Fibroblast of the conjunctiva (primary cell): ENCODE data around the gene ZDHHC1.

Experiments used
- DNase-seq: peaks from one replicate; pipeline ENCODE4 v3.0.0-alpha.2; 2010; ENCODE audit warnings: low read depth

Gene ZDHHC1, protein sequence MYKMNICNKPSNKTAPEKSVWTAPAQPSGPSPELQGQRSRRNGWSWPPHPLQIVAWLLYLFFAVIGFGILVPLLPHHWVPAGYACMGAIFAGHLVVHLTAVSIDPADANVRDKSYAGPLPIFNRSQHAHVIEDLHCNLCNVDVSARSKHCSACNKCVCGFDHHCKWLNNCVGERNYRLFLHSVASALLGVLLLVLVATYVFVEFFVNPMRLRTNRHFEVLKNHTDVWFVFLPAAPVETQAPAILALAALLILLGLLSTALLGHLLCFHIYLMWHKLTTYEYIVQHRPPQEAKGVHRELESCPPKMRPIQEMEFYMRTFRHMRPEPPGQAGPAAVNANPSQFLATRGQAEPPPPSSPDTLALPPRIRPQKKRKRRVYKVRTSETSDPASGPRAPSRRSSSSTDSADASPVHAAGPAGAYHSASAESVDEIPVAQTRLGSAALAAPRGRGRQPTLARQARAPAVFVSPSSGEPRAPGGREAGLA

DNA sequence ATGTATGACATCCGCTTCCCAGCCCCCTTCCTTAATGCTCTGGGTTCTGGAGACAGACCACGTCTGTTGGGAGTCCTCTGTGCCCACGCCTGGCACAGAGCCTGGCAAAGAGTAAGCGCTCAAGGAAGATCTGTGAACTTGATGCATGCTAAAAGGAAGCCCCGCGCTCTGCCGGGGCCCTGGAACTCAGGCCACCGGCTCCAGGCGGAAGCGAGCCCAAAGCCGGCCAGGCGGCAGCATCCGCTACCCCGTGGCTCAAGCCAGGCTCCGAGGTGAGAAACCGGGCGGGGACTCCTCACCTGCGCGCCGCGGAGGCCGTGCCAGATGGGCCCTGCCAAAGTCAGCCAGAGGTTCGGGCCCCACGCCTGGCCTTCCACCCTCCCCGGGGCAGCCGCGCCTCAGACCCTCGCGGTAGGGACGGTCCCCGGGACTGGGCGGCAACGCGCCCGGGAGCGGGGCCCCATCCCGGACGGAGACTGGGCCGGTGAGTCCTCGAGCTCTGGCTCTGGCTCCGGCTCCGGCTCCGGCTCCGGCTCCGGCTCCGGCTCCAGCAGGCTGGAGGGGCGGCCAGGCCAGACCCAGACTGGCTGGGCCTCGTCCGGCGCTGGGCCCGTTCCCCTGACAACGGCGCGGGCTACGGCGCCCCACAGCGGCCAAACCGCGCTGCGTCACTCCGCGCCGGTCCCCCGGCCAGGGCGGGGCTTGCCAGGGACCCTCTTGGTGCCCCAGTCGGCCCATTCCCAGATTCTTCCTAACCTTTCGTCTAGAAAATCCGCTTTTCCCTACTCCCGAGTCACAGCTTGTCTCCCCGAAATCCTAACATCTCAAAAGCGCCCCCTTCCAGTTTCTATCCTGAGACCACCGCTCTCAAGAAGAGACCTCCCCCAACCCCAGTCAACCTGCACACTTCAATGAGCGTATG is at the start of gene ZDHHC1:
Gene ZDHHC1, minus strand, starts transcription at position 606 of the 922 bp plus-strand sequence. CDS start 8,702 bp downstream, outside the sequence.
- DNase-seq = no peak

DNA sequence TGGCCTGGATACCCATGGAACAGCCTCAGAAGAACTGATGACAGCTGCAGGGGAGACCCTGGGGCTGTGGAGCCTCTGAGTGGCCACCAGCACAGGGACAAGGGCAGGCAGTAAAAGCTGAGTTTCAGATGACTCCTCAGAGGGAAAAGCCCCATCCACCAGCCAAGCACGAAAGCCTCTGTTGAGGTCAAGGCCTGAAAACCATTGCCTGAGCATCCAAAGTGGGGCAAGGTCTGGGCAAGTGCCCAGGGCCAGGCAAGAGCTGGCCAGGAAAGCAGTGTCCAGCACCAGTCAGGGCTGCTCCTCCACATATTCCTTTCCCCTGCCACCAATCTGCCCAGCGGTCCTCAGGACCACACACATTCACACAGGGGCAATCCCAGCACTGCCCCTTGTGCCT is 48.3 kb upstream of the ZDHHC1 start:
- no peak for DNase-seq

DNA sequence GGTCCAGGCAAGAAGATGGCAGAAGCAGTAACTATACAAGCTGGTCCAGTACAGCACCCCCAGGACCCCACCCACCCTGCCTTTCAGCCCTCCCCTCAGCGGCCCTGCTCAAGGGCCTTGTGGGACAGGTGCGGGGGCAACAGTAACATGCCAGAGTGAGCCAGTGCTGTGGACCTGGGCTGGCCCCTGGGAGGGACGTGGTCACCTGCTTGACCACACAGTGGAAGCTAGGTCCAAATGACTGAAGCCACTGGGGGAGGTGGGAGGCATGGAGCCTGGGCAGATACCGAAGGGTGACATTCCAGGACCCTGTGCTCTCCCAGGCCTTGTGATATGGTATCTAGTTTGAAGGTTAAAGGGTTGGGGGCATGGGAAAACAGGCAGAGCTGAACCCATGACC is 47.4 kb upstream of the ZDHHC1 start:
- no peak for DNase-seq

DNA sequence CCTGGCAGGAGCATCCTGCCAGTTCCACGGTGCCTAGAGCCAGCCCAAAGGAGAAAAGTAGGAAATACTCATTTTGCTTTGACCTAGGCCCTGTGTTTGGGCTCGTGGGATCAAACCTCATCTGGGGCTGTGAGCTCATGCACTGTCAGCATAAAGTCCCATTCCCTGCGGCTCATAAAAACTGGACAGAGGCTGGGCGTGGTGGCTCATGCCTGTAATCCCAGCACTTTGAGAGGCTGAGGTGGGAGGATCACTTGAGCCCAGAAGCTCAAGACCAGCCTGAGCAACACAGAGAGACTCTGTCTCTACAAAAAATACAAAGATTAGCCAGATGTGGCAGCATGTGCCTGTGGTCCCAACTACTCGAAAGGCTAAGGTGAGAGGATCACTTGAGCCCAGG is 46.8 kb upstream of the ZDHHC1 start:
- no peak for DNase-seq

DNA sequence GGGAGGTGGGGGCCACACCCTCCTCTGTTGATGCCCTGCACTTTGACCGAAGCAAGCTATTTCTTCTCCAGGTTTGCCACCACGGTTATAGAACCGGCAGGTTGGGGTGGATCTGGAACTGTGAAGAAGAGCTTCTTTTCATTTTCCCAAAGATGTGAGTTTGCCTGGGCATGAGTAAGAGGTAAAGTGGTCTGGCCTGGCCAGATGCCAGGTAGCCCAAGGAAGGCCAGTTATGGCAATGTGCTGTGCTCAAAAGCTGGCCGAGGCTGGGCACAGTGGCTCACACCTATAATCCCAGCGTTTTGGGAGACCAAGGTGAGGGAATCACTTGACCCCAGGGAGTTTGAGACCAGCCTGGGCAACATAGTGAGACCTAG is 46.0 kb upstream of the ZDHHC1 start:
- no peak for DNase-seq

DNA sequence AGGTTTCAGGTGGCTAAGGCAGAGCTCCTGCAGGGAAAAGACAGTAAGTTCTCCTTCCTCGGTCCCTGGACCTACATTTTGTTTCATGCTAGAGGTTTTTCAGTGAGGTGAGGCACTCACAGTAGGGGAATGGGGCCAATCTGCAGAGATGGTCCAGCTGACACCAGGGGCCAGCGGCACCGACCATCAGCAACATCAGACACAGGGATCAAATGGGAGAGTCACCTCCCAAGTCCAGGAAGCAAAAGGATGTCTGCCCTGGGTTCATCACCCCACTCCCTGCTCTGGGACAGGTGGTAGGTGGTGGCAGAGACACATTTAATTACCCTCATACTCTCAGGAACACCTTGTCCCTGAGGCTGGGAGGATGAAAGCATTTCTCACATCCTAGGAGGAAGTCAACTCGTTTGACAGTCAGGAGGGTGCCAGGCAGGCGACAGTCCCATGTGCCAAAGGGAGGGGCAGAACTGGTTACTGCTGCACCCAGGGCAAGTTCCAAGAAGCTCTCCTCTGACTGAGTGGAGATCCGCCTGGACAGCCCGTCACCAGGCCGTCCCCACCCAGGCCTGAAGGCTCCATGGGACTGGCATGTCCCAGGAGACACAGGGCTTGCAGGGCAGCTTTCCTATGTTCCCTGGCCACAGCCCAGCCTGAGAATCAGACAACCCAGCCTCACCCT is 45.5 kb upstream of the ZDHHC1 start:
- DNase-seq = no peak

DNA sequence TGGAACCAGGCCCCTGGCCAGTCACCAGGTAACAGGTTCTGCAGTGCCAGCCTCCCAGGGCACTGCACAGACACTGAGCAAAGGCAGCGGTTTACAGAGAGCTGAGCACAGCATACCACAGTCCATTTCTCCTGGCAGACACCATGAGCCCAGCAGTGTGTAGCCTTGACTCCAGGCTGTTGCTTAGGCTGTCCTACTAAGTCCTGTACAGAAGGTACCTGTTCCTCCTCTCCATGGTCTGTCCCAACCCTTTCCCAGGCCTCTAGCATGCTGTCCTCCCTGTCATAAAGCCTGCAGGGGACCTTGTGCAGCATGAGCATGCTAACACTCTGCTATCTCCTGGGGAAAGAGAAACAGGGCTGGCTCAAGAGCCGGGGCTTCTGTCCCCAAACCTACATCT is 44.7 kb upstream of the ZDHHC1 start:
- no peak for DNase-seq

DNA sequence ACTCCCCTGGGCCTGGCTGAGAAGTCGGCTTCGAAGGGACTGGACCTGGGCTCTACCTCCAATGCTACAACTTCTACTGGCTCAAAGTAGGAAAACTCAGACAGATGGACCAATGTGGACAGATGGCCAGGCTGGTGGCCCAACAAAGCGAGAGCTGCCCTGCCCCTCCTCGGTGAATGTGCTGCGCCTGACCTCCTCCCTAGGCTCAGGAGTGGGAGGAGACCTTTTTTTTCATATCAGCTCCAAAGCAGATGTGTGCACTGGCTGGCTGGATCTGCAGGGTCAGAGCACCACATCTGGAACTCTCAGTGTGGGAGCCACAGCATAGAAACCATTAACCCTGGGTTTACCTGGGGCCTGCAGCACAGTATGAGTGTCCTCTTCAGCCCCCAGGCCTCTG is 43.9 kb upstream of the ZDHHC1 start:
- no peak for DNase-seq

DNA sequence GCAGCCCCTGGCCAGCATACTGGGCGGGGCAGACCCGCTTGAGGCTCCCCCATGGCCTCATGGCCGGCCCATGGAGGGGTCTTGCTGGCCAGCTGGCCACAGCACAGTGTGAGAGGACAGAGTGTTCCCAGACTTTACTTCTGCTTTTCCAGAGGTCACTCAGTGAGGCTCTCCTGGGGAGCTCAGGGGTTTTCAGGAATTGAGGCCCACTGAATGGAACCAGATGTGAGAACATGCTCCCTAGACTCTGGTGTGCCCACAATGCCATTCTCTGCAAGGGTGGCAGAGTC is 43.5 kb upstream of the ZDHHC1 start:
- no peak for DNase-seq

DNA sequence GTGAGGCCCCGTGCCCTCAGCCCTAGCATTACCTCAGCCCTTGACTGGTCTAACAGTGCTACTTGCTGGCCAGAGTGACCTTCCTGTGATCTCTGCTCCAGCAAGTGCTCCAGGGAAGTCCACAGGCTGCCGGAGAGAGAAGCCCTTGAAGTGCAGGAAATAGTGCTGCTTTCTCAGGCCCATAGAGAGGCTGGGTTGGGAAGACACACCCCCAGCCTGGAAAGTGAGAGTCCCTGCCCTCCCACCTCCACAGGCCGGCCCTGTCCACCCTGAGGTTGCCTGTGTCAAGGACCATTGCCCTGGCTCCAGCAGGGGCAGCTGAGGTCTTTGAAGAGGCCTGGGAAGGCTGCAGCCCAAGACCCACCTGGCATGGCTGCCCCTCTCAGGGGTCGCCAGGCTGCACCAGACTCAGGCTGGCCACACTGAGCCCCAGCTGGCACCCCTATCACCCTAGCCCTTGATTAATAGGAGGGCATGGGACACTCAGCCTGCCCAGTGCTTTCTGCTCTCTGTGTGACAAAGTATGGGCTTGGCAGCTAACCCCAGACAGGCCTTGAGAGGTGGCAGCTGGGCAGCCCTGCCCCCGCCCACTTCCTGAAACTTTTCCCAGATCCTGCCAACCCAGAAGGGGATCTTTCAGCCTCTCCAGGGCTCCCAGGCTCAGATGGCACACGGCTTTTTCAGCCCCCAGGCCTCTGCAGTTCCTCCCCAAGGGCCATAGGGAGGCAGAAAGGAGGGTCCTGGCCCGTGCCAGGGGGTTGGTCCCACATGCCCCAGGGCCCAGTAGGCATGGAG is 43.0 kb upstream of the ZDHHC1 start:
- DNase-seq = no peak

DNA sequence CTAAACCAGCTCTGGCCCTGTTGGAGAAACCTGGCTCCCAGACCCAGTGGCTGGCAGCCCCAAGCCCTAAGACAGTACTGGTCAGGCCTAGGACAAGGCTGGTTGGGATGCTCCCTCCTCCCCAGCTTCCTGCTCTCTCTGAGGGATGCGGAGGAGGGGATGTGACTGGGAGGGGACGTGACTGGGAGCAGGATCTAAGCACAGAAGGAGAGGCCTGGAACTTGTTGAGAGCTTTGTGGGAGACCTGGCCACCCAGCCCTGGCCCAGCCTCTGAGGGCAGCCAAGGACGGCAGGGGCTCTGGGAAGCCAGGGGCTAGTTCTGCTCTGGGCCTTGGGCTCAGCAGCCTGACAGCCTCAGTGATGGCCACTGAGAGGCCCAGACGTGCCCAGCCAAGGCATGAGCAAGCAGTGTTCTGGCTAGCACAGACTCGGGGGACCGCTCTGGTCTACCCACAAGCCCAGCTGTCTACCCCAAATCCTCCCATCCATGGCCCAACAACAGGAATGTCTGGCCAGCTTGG is 41.9 kb upstream of the ZDHHC1 start:
- no peak for DNase-seq

DNA sequence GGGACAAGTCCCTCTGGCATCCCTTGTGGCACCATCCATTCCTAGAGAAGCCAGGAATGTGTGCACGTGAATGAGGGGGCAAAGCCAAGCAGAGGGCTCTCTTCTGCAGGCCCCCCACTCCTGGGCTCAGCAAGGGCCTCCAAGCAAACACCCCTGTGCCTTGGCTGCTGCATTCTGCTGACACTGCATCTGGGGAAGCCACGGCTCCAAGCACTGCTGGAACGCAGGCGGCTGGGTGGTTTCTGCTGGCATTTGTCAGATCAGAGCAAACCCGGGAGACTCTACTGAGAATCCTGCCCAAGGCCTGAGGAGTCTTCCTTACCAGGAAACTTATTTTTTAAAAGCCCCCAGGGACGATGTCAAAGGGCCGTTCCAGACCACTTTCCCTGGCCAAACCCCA is 41.3 kb upstream of the ZDHHC1 start:
- DNase-seq = no peak

DNA sequence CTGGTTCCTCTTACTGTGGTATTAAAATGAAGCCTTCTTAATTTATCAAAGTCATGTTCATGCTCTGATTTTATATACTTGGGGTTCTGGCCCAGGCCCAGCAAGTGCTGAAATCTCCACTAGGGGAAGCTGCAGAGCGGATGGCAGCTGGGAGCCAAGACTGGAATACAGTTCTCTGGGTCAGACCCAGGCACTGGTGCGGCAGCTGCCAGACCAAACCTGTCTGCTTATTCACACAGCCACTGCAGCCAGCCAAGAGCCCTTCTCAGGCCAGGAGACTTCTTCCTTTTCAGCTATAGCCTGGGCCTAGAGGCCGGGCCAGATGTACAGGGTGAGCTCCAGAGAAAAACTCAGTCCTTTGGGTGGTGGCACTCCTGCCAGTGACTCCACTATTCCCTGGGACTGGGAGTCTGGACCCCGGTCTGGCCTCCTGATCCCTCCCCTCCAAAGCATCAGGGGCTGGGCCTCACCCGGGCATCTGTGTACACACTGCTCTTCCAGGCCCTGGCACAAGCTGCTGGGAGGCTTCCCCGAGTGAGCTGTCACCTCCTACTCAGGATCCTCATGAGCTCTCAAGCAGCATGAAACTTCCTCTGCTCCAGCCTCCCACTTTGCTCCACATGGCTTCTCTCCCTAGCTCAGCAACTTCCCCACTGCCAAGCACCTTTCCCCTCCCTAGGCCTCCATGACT is 40.3 kb upstream of the ZDHHC1 start:
- DNase-seq = no peak

DNA sequence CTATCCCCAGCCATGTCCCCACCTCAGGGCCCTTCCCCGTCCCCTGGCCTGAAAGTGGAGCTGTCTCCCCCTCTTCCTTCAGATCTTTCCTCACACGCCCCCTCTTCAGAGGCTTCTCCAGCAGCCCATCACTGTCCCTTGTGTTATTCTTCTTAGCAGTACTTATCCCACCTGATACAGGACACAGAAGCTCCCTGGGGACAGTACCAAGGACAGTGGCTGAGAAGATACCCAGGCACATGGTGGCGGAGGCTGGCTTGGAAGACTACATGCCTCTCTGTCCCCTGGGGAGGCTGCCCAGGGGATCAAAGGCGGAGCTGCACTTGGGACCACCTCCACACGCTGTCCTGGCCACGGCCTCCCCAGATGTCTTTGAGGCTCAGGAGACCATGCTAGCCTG is 38.6 kb upstream of the ZDHHC1 start:
- DNase-seq = no peak

DNA sequence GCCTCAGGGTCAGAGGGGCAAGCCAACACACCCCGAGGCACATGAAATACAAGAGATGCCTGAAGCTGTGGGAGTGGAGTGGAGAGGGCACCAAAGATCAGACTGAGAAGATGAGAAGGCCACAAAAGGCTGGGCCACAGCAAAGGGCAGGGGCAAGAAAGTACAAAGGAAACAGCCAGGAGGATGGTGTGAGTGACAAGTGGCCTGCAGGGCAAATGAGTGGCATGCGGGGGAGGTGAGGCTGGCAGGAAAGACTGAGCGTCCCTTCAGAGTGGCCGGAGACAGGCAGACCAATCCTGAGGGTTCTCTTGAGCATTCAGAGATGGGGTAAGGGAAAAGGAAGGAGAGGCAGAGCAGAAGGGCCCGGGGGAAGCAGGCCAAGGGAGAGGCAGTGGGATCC is 37.8 kb upstream of the ZDHHC1 start:
- DNase-seq = no peak

DNA sequence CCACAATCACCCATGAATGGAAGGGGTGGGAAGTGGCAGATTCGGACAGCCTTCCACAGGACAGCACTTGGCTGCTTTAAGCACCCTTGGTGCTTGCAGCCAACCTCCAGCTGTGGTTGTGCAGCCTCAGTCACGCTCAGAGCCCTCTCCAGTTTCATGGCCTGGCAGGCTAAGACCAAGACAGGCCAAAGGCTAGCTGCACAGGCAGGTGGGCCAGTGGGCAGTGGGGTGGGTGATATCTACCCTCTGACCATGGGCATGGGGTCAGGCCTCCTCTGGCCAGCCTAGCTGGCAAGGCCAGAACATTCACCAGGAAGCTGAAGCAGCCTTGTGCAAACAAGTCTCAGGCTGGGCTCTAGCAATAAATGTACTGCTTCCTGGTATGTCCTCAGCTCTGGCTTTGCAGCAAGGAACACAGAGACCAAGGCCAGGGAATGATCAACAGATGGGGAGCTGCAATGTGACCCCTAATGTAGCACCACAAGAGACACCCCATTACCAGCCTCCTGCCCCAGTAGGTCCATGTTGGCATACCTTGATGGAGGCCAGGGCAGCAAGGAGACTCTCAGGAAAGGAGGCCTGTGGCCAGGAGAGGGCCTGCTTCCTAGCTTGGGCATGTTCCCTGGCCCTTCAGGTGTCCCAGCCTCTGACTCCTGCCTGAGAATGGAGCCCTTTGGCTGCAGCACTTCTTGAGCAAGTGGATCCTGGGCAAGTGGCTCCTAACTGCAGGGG is 35.6 kb upstream of the ZDHHC1 start:
- no peak for DNase-seq

DNA sequence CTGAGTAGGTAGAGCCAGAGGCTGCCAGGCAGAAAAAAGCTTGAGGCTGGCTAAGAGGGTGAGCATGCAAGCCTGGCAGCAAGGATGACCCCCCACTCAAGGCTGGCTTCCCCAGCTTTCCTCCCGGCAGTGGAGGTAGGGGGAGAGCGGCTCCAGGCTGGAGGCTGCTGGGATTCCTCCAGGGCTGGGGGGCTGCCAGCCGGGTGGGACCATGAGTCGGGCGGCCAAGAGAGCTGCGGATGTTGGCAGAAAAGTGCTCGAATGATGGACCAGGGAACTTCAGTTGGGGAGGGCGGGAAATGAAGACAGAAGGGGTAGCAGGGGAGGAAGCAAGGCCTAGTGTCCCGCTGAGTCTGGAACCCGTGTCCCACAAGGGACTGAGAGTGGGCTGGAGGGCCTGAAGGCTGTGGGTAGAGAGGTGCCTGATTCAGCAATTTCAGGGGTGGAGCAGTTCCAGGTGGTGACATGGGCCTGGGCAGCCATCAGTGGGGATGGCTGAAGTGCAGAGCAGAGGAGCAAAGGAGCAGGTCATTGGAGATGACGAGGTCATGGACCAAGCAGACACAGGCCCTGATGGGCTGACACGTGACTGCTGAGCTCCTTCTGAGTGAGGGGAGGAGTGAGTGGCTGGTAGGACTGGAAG is 34.9 kb upstream of the ZDHHC1 start:
- DNase-seq = no peak

DNA sequence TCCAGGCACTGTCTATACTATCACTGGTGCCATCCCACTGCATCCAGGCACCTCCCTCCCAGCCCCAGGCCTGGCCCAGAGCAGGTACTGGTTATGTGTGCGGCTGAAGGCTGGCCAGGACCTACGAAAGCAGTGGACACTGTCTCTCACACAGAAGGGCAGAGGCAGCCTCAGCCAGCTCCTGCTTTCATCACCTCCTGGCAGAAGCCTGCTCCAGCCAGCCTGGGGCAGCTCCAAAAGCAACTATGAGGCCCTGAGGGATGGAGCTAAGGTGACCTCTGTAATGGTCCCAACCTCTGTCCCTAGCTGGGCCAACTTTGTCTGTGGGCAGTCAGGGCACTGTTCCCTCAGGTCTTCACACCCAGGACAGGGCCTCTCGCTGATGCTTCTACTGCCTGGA is 33.5 kb upstream of the ZDHHC1 start:
- no peak for DNase-seq

DNA sequence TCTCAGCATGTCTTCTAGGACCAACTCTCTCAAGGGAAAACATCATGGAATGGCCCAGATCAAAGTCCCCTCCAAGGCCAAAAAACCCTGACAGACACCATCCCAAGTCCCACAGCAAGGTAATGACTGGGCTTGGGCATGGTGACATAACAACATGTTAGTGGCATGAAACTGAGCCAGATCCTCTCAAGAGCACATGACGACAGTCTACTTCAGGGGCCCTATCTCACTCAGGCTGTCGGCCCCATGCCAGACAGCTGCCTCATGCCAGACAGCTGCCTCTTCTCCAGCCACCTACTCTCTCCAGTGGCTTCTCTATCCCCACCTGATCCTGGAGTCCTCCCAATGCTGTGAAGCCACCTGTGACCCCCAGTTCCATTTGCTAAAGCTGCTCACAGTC is 33.1 kb upstream of the ZDHHC1 start:
- DNase-seq = no peak

DNA sequence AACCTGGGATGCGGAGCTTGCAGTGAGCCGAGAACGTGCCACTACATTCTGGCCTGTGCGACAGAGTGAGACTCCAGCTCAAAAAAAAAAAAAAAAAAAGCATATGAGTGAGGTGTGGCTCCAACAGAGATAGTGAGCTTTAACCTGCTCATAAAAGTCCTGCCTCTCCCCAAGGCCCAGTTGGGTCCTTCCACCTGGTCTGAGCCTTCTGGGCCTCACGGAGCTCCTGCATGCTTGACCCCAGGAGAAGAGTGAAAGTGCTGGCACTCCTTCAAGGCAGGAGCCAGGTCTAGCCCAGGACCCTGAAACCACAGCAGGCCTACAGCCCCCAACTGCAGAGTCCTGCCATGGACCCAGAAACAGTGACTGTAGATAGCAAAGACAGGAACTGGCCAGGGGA is 32.3 kb upstream of the ZDHHC1 start:
- no peak for DNase-seq
